Measurements from ENCODE around the gene HHIPL1. TPM values are rescaled to one million over a fixed set of nuclear protein-coding genes. Genes with fewer than 3 reads are reported as not detected.

The HHIPL1 gene
- total RNA-seq, 1 experiment from 2014 or later, result 0.06 TPM

DNA sequence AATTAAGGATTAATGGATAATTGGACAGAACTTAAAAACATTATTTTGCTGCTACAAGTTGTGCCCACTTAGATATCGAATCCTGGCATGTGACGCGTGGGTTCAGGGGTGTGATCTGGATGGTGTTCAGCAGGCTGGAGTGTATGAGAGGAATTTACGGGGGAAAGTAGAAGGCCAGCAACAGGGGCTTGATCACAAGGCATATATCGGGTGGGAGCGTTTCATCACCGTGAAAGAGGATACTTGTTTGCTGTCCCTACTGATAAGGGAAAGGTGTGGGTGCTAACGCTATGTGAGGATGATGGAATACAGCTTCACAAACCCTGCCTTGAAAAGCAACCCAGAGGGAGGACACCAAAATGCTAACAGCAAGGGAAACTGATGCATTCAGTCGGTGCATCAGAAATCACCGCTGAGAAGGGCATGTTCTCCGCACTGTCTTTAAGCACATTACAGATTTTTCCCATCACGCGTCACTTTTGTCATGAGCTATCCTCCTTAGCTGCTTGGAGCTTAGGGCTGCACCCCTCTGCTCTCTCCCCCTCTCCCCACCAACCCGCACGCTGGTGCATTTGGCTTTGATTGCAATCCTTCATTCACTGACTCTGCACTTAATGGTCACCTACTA, 13.4 kb downstream of the HHIPL1 start:
- BruUV-seq (replicated peaks), result no TSS peak
- Histone ChIP-seq H3K4me1 (ENCODE audit: insufficient read depth, low read length, poor library complexity, severe bottlenecking) (peaks cover 5% of the 10 kb centered on the region), H3K4me3 (ENCODE audit: low read depth, low read length, poor library complexity, severe bottlenecking) (no peak overlapping the region), H3K27ac (ENCODE audit: low read depth, low read length, poor library complexity, severe bottlenecking) (no peak overlapping the region), H3K27me3 (replicated peaks; ENCODE audit: insufficient read depth, low read depth, low read length, poor library complexity) (no peaks in the 10 kb centered on the region), H3K9me3 (ENCODE audit: low read depth, low read length, poor library complexity, severe bottlenecking) (no peaks in the 10 kb centered on the region), H3K36me3 (ENCODE audit: insufficient read depth, low read length, poor library complexity, severe bottlenecking) (no peaks in the 10 kb centered on the region)
- no peak for TF ChIP-seq CTCF (conservative IDR thresholded peaks at IDR 0.05; ENCODE audit: low read depth, low read length)
- no peak for TF ChIP-seq EZH2 (IDR thresholded peaks at IDR 0.05; ENCODE audit: borderline replicate concordance, low read depth, low read length, poor library complexity, severe bottlenecking)
- POLR2A ChIA-PET (ENCODE audit: low non-redundant PET), result no interaction called here
- intact Hi-C loops (cut with micrococcal nuclease; ENCODE audit: unreplicated experiment), result no loop called here
- DNase-seq (ENCODE audit: low spot score), result no peak
- CTCF ChIA-PET, result no interaction called here

- no peak for TF ChIP-seq EZH2 (IDR thresholded peaks at IDR 0.05; ENCODE audit: borderline replicate concordance, low read depth, low read length, poor library complexity, severe bottlenecking)
- no peak for TF ChIP-seq CTCF (conservative IDR thresholded peaks at IDR 0.05; ENCODE audit: low read depth, low read length)
- H3K27me3 ChIP-seq (replicated peaks; ENCODE audit: insufficient read depth, low read depth, low read length, poor library complexity), result no peaks in the 10 kb centered on the region
- intact Hi-C loops (cut with micrococcal nuclease; ENCODE audit: unreplicated experiment), result no loop called here
- no peak overlapping the region for H3K27ac ChIP-seq (ENCODE audit: low read depth, low read length, poor library complexity, severe bottlenecking)
- no peaks in the 10 kb centered on the region for H3K9me3 ChIP-seq (ENCODE audit: low read depth, low read length, poor library complexity, severe bottlenecking)
- CTCF ChIA-PET, result no interaction called here
- no peak overlapping the region for H3K4me3 ChIP-seq (ENCODE audit: low read depth, low read length, poor library complexity, severe bottlenecking)
- POLR2A ChIA-PET (ENCODE audit: low non-redundant PET), result no interaction called here
- no TSS peak for BruUV-seq (replicated peaks)
- H3K36me3 ChIP-seq (ENCODE audit: insufficient read depth, low read length, poor library complexity, severe bottlenecking), result no peaks in the 10 kb centered on the region
- H3K4me1 ChIP-seq (ENCODE audit: insufficient read depth, low read length, poor library complexity, severe bottlenecking), result peaks cover under 1% of the 10 kb centered on the region
- DNase-seq (ENCODE audit: low spot score), result no peak
Measured at GRCh38 chr14:99659333-99659741, 14.4 kb downstream of the HHIPL1 start.

DNA sequence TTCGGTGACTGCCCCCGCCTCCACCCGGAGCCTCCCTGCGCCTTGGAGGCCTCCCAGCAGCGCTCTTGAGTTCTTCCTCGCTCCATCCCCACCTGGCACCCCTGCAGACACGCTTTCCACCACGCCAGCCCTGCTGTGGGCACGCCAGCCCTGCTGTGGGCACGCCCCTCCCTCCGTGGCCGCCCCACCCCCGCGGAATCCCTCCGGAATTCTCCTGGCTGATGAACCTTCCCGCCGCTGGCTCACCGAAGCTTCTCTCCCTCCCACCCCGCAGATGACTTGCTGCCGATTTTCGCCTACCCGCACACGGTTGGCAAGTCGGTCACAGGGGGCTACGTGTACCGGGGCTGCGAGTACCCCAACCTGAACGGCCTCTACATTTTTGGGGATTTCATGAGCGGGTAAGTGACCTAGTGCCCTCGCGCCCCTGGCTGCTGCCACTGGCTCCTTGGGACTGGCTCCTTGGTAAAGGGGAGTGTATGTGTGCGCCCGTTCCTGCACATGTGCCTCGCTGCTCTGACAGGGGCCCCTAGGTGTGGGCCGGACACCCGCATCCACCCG, 15.2 kb downstream of the HHIPL1 start:
- H3K4me3 ChIP-seq (ENCODE audit: low read depth, low read length, poor library complexity, severe bottlenecking), result no peak overlapping the region
- no TSS peak for BruUV-seq (replicated peaks)
- intact Hi-C loops (cut with micrococcal nuclease; ENCODE audit: unreplicated experiment), result no loop called here
- POLR2A ChIA-PET (ENCODE audit: low non-redundant PET), result interaction anchor here (0.7 kb wide), 1 partner anchor 172 kb away, joined by 3 read pairs; no protein-coding TSS in a partner anchor
- H3K27me3 ChIP-seq (replicated peaks; ENCODE audit: insufficient read depth, low read depth, low read length, poor library complexity), result no peaks in the 10 kb centered on the region
- H3K4me1 ChIP-seq (ENCODE audit: insufficient read depth, low read length, poor library complexity, severe bottlenecking), result no peaks in the 10 kb centered on the region
- CTCF ChIA-PET, result no interaction called here
- no peaks in the 10 kb centered on the region for H3K36me3 ChIP-seq (ENCODE audit: insufficient read depth, low read length, poor library complexity, severe bottlenecking)
- H3K9me3 ChIP-seq (ENCODE audit: low read depth, low read length, poor library complexity, severe bottlenecking), result no peaks in the 10 kb centered on the region
- H3K27ac ChIP-seq (ENCODE audit: low read depth, low read length, poor library complexity, severe bottlenecking), result no peak overlapping the region
- TF ChIP-seq CTCF (conservative IDR thresholded peaks at IDR 0.05; ENCODE audit: low read depth, low read length) (no peak), EZH2 (IDR thresholded peaks at IDR 0.05; ENCODE audit: borderline replicate concordance, low read depth, low read length, poor library complexity, severe bottlenecking) (no peak)
- no peak for DNase-seq (ENCODE audit: low spot score)

Measured in A673 (cell line).